OCI-LY1 (cell line): ENCODE results near the gene NUDT5.

Source experiments
- EZH2 ChIP-seq: fragments of 200-600 bp; sonication (generic), shearing (Covaris generic); IDR thresholded peaks from 2 replicates; pipeline ENCODE4 v1.8.0; 2017; ENCODE audit warnings: borderline replicate concordance, mixed run types, mild to moderate bottlenecking, antibody characterized with exemption, low read length, moderate library complexity, mixed read lengths
- TF ChIP-seq, protein P1 (sequence below): fragments of 200-600 bp; sonication (generic), shearing (Covaris generic); IDR thresholded peaks from 2 replicates; pipeline ENCODE4 v1.5.1; 2017; ENCODE audit warnings: mild to moderate bottlenecking, antibody characterized with exemption, low read length, moderate library complexity, mixed read lengths

DNA sequence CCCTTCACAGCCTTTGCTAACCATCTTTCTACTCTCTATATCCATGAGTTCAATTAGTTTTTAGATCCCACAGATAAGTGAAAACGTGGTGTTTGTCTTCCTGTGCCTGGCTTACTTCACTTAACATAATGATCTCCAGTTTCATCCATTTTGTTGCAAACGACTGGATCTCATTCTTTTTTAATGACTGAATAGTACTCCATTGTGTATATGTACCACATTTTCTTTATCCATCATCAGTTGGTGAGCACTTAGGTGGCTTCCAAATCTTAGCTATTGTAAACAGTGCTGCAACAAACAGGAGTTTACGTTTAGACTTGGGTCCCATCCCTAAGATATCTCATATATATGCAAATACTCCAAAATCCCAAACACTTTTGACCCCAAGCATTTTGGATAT lies 9.4 kb upstream of the NUDT5 start:
- TF ChIP-seq, protein P1, sequence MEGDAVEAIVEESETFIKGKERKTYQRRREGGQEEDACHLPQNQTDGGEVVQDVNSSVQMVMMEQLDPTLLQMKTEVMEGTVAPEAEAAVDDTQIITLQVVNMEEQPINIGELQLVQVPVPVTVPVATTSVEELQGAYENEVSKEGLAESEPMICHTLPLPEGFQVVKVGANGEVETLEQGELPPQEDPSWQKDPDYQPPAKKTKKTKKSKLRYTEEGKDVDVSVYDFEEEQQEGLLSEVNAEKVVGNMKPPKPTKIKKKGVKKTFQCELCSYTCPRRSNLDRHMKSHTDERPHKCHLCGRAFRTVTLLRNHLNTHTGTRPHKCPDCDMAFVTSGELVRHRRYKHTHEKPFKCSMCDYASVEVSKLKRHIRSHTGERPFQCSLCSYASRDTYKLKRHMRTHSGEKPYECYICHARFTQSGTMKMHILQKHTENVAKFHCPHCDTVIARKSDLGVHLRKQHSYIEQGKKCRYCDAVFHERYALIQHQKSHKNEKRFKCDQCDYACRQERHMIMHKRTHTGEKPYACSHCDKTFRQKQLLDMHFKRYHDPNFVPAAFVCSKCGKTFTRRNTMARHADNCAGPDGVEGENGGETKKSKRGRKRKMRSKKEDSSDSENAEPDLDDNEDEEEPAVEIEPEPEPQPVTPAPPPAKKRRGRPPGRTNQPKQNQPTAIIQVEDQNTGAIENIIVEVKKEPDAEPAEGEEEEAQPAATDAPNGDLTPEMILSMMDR = no peak
- TF ChIP-seq EZH2 = no peak
